DMS 273 (cell line): Measurements from ENCODE around the gene CCNB1IP1.
"Not testable (repeated sequence)": the region's sequence is repeated elsewhere in the genome, so short reads cannot be mapped to it uniquely, and the experiment has no call there.

Source experiments
- DNase-seq: peaks from one replicate; lab custom pipeline; 2025; ENCODE audit not compliant: unreplicated experiment; lab: John Stamatoyannopoulos, UW

CCNB1IP1 gene

DNA sequence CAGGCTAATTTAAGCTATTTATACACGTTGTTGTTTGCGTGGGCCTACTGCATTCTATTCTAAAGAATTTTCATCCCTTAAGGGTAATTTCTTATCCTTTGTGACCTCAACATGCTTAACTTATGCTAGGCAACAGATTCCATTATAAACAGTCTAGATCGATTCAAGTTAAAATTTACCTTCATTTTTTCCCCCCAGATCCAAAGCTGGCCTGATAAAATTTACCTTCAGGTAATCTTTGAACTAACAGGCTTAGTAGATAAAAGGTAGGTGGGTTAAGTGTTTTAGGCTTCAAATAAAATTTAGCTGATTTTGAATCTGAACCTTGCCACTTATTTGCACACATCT lies 389 bp upstream of the CCNB1IP1 start:
- no peak for DNase-seq

DNA sequence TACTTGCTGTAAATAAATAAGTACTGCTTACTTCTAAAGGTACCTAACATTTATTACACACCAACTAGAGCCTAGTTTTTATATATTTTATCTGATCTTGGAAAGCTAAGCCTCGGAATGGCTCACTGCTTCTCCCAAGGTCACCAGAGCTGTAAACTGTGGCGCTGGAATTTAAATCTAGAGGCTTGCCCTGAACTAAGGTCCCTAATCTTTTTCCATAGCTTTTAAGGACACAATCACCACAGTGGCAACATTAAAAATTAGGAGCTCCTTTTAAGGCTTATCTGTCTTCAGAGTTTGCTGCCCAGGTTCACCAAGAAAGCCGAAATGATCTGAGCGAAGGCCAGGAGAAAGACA lies 670 bp downstream of the CCNB1IP1 start:
- DNase-seq, result peak; percentile 61

DNA sequence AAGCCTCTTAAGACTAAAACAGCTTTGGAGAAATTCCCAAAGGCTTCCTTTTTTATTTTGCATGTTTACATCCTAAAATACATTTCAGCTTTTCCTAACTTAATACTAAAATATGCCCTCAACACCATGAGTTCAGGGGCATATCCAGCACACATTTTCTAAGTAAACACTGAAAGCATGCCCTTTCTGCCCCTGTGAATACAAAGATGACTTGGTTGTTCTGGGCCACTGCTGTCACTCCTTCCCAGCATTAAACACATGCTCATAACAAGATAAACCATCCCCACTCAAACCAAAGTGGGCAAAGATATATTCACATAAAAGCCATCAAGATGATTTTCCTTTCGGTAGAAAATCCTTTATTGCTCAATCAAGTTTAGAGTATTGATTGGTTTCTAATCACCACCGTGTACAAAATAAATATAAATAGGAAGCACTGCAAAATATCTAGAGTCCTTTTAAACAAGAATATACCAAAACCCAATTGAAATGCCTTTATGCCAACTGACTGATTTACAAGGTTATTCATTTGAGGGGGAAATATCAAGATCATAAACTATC lies 1.9 kb downstream of the CCNB1IP1 start:
- DNase-seq, result no peak

DNA sequence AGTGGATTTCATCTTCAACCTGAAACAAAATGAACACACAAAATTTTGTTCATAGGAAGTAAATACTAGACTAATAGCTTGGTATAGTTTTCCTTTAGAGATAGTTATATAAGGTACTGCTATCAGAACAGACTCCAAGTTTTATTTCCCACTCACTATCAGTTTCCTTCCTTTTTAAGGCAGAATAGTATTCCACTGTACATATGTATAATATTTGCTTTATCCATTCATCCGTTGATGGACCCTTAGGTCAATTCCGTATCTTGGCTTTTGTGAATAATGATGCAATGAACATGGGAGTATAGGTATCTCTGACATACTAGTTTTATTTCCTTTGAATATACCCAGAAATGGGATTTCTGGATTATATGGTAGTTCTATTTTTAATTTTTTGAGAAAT lies 3.7 kb downstream of the CCNB1IP1 start:
- no peak for DNase-seq

DNA sequence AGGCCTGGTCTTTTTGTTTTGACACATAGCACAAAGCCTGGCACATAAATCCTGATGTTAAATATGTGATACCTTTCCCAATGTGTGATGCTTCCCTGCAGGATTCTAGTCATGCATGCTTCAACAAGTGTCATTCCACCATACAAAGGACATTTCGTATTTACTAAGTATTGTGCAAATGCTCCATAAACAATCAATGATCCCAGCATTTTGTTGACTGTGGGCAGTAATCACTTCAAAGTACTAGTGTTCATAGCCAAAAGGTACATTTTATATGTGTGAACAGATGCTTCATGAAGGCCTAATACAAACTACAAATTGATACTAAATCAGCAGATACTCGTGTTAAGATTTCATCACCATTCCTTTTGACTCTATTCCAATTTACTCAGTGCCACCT lies 4.4 kb downstream of the CCNB1IP1 start:
- DNase-seq, result no peak

DNA sequence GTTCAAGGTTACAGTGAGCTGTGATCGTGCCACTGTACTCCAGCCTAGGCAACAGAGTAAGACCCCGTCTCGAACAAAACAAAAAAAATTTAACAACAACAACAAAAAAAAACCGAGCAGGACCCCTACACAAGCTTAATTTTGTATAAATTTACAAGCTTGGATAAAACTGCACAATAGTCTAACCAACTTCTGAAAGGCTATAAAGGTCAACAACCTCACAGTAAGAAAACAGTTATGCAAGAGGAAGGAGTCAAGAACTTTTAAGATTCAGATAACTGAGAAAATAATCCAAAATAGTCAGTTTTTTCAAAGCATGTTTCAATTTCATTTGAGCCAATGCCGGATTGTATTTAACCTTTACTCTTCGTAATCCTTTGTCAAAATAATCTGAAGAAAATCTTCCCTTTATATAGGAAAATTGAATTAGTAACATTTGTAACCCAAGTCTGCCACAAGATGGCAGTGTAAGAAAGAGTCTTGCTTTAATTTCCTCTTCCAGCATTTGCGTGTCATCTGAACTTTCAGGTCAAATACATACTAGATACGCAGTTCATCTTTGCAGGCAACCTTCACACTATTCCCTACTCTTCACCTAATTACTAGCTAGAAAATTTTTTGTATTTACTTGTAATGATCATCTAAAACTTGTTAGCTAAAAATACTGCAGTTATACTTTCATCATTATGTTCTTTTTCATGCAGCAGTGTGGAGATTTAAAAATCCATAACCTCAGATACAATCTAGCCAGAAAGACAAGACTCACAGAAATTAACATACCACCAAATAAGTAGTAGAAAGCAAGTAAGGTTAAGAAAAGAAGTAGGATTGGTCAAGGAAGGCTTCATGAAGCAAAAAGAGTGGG lies 5.8 kb downstream of the CCNB1IP1 start:
- DNase-seq, result peak; percentile 82

DNA sequence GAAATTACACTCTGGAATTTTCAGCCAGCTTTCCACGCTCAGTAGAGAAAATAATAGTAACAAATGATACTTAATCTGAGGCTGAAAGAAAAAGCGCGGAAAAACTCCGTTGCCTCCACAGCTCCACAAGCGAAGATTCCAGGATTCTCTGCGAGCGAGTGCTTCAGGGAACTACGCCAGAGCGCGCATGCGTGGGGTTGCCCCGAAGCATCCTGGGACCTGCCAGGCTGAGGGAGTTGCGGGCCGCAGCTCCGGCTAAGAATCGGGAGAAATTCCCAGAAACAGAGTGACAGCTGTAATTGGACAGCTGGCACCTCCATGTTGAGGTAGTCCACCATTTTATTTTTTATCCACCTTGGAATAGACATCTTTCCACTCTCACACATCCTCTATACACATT lies 15.4 kb downstream of the CCNB1IP1 start:
- DNase-seq, result no peak

DNA sequence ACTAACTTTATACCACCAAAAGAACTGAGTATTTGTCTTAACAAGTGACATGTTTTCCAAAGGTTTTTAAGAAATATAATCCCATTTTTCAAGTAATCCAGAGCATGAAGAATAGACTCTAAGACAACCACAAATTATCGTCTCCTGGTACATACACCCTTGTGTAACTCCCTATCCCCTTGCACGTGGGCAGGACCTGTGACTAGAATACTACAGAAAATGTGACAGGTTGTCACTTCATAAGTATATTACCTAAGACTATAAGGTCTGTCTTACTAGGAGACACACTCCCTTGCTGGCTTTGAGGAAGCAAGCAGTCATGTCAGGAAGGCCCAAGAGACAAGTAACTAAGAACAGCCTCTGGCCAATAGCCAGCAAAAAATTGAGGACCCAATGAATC lies 19.1 kb downstream of the CCNB1IP1 start:
- DNase-seq, result no peak

DNA sequence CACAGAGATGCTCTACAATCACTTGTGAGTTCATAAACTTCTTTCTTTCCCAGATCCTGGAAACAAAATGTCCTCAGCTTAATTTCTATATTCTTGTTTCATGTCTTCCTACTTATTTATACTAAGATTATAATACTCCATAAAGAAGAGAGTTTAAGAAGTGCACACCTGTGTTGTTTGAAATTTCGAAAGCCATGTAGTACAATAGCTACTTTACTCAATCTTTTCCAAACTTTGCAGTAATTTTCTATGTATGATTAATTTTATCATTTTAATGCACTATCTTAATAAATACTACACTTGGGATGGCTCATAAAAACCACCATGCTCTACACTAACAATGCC lies 27.0 kb downstream of the CCNB1IP1 start:
- DNase-seq, result no peak

DNA sequence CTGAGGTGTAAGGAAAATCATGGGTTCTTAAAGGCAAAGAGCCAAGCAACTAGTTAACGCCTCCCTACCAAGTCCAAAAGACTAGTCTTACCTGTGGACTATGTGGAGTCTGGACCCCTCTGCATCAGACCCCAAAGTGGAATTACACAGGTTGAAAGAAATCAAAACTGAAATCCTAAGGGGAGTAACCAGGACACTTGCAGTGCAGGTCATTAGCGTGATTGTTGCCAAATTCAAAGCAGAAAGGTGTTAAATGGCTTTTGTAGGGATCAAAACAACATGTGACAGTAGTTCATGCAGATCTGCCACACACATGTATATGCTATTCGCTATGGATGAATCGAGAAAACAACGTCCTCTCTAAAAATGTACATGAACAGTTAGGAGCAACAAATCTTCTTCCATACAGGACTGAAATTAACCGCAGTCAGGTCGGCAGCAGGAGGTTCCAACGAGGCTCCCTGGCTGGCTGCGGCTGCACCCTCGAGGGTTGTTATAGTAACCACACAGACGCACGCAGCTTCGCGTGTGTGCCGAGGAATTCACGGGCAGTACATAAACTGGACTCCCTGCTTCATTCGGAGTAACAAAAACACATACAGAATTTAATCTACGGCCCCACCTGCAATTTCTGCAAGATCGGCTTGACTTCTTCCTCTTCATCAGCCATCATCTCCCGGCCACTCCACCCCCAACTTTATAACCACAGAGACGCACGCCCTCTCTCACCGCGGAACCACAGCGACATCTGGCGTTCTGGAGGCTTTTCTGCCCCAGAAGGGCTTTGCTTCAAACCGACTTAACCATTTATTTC lies 27.6 kb downstream of the CCNB1IP1 start, which contains the start of gene TTC5:
TTC5 (minus strand) TSS at position 687 of the 814 bp plus-strand sequence; CDS start at position 673, 14 bp downstream.
- peak; percentile 94 for DNase-seq

DNA sequence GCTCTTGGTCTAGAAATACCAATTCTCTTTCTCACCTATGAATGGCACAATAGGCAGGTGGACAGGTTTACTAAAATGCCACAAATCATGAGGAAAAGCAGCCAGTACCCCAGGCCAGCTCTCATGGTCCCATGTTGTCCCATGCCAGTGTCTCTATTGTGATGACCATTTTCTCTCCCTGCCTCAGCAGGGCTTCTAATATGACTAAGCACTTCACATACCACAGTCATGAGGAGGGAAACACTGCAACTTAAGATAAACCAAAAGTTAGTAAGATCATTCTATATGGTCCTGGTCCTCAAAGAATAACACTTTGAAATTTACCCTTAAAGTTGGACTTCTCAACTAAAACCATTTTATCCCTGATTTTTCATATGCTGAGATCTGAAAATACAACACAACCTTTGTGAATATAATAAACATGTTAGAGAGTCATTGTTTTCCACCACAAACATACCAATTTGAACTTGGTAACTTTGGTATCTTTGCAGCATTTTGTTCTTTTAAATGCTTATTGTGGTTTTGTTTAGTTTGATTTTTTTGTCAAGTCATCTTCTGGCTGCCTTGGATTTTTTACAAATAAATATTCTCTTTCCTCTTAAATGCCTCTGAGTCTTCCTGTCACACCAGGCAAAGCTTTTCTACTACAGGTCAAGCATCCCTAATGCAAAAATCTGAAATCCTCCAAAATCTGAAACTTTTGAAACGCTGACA lies 30.9 kb downstream of the CCNB1IP1 start:
- no peak for DNase-seq

DNA sequence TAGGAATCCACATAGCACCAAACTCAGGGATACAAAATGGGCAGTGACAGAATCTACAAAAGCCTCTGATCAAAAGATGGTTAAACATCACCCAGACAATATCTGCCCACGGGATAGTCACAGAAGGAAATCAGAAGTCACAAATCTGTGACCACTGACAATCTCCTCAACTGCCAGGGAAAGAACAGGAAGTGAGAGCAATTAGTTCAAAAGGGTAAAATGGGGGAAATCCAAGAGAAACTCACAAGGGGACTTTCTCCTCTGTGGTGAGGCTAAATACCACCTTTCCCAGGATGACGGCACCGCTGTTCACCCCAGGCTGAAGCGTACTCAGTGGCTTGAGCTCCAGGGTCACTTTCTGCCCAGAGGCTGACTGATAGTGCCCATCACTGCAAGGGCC lies 38.0 kb downstream of the CCNB1IP1 start:
- no peak for DNase-seq

DNA sequence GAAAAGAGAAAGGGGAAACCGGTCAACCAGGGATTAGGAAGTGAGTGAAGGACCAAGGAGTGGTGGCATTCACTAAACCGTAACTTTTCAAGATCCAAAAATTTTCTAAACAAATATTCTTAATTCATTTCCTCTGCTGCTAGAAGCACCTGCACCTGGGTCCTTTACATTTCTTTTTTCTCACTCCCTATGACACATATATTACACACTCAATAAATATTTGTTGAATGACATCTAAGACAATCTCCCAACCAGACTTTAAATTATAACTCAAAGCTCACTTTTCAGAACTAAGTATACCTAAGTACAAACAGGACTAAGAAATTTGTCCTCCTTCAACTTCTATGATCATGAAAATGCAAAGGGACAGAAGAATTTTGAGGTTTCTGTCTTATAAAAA lies 38.4 kb downstream of the CCNB1IP1 start:
- DNase-seq, result no peak

DNA sequence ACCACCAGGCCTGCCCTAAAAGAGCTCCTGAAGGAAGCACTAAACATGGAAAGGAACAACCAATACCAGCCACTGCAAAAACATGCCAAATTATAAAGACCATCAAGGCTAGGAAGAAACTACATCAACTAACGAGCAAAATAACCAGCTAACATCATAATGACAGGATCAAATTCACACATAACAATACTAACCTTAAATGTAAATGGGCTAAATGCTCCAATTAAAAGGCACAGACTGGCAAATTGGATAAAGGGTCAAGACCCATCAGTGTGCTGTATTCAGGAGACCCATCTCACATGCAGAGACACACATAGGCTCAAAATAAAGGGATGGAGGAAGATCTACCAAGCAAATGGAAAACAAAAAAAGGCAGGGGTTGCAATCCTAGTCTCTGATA lies 51.1 kb downstream of the CCNB1IP1 start:
- DNase-seq, result not testable (repeated sequence)

DNA sequence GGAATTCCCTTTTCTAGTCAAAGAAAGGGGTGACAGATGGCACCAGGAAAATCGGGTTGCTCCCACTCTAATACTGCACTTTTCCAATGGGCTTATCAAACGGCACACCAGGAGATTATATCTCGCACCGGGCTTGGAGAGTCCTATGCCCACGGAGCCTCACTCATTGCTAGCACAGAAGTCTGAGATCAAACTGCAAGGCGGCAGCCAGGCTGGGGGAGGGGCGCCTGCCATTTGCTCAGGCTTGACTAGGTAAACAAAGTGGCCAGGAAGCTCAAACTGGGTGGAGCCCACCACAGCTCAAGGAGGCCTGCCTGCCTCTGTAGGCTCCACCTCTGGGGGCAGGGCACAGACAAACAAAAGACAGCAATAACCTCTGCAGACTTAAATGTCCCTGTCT lies 52.8 kb downstream of the CCNB1IP1 start:
- DNase-seq, result not testable (repeated sequence)

DNA sequence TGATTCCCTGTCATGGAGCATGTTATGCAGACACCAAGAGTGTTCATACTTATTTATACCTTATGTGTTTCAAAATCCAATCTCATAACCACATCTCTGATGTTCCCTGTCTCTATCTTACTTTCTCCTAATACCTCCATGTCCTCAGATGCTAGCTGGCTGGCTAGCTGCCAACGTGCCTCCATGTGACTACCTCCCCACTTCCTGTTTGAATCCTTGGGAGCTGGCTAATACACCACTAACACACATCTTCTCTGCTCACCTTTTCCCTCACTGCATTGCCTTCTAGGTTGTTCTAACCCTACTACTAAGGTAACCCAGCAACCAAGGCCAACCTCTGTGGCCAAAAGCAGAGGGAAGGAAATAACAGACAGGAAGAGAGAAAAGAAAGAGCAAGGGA lies 54.7 kb downstream of the CCNB1IP1 start:
- peak; percentile 35 for DNase-seq

DNA sequence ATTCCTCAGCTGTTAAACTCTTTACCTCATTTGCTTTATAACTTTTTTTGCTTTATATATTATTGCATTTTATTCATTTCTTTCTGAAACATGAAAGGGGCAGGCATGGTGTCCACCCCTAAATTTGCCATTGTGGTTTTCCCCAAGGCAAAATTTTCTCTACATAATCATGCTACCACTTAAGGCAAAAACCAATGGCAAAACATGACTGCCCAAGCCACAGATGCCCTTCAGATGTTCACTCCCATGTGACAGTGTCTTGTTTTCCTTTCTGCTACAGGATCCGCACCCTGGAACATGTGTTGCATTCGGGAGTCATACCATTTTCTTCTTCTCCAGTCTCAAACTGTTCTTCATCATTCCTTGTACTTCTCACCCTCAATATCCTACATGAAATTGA lies 55.7 kb downstream of the CCNB1IP1 start:
- no peak for DNase-seq

DNA sequence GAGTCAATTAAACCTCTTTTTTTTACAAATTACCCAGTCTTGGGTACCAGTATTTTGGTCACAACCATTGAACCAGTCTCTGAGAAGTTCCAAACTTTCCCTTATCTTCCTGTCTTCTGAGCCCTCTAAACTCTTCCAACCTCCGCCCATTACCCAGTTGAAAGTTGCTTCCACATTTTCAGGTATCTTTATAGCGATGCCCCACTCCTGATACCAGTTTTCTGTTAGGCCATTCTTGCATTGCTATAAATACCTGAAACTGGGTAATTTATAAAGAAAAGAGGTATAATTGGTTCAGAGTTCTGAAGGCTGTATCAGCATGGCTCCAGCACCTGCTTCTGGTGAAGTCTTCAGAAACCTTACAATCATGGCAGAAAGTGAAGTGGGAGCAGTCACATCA lies 59.0 kb downstream of the CCNB1IP1 start:
- DNase-seq, result no peak

DNA sequence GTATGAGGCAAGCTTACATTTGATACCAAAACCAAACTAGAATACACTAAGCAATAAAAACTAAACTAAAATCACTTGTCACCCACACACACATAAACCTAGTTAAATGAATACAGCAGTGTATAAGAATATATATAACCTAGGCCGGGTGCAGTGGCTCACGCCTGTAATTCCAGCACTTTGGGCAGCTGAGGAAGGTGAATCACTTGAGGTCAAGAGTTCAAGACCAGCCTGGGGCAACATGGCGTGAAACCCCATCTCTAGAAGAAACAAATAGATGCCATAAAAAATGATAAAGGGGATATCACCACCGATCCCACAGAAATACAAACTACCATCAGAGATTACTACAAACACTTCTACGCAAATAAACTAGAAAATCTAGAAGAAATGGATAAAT lies 68.7 kb downstream of the CCNB1IP1 start:
- DNase-seq, result not testable (repeated sequence)

DNA sequence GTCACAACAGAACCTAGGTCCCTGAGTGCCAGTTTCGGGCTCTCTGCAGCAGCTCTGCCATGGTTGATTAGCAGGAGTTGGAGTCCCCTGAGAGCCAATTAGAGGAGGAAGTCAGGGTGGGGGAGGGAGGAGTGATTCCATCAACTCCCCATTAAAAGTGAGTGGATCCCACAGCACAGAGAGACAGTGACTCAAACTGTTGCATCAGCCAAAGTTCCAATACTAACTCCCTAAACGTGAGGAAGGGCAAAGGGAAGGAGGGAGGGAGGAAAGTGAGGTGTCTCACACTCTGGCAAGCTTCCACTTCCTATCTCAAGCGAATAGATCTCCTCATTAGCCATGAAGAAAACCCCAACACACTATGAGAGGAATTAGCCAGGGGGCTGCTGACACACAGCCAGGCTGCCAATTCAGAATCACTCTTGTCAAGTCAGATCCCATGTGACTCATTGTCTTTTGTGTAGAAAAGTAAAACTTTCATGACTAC lies 70.4 kb downstream of the CCNB1IP1 start:
- DNase-seq, result peak; percentile 40
